Amygdala (tissue), 56 donors: ENCODE measurements around the gene DCAF6.

Experiments used
- DNase-seq, 56 donors: peaks; one replicate each; lab custom pipeline; 2025; lab: John Stamatoyannopoulos, UW

Gene DCAF6

DNA sequence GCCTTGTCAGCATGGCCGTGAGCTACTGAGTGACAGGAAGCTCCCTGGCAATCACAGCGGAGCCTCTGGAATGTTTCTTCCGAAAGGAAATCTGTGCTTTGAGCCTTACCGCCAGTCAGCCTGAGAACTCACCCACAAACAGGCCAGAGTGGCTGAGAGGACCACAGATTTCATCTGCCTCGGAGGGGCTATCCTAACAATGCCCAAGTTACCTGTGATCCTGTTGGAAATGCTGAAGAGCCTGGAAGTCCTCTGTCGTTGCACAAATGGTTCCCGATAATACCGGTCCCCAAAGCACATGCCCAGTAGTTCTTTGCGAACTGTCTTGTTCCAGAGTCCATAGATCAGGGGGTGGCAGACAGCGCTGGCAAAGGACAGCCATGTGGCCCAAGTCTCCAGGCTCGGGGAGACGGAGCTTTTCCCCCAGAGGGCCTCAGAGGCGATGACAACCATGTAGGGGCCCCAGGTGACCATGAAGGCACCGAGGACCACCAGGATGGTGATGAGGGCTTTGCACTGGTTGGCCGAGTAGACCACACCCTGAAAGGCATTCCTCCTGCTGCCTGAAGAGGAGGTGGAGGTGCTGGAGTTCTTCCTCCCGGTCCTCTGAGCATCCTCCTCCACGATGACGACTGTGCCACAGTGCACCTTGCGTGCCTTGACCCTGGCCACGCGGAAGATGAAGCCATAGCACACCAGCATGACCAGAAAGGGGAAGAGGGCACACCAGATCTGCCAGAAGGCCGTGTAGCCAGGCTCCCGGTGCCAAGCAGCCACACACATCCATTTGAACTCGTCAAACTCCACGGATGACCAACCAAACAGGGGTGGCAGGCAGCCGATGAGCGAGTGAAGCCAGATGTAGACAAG lies 160.0 kb downstream of the DCAF6 start:
- no peak for DNase-seq

- DNase-seq: no peak
Measured at GRCh38 chr1:168097921-168098528, 161.5 kb downstream of the DCAF6 start.

DNA sequence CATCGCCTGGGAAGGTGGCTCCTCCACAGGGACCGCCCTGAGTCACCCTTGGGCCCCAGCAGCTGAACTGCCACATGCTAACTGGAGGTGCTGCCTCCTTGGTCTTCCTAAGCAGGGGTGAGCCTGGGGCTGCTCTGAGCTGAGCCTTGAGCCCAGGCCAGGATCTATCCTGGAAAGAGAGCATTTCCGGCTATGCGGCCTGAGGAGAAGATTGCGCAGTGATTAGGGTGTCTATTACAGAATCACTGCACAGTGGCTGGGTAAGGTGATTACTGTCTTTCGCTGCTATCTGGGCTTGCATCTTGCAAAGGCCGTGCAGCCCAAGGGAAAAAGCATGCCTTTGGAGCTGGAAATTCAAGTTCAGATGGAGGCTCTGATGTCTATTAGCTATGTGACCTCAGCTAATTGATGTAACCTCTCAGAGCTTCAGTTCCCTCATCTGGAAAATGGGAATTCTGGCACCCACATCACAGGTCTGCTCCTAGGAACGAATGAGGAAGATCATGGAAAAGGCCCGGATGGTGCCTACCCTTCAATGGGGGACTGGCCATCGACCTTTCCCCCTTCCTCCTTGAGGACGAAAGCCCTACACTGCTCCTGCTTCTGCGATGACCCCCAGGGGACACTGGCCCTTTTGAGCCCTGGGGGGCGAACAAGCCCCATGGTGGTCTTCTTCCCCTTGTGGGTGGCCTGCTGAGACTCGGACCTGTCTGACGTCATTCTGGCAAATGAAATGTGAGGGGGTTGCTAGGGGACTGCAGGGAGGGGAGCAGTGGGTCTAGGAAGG lies 162.2 kb downstream of the DCAF6 start:
- no peak for DNase-seq

DNA sequence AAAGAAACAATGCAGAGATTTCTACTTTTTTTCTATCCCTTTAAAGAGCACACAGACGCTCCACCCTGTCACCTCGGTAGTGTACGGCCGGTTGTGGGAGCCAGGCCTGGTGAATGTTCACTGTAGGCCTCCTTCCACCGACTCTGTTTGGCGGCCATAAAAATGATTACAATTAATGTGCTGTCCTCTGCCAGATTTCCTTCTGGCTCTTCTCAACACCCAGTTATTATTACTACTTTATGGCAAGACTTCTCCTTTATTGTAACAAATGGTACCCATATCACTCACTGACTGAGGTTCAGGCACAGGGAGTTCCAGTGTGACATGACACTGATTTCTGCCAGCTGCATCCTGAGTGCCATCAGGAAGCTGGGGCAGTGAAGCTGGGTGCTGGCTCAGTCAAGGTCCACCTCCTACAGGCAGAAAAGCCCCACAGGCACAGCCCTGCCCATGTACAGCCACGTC lies 162.9 kb downstream of the DCAF6 start:
- DNase-seq: no peak

GRCh38 chr1:168100315-168101002 lies 164.0 kb downstream of the DCAF6 start:
- DNase-seq: no peak

GRCh38 chr1:168101336-168101735 lies 164.9 kb downstream of the DCAF6 start:
- no peak for DNase-seq

DNA sequence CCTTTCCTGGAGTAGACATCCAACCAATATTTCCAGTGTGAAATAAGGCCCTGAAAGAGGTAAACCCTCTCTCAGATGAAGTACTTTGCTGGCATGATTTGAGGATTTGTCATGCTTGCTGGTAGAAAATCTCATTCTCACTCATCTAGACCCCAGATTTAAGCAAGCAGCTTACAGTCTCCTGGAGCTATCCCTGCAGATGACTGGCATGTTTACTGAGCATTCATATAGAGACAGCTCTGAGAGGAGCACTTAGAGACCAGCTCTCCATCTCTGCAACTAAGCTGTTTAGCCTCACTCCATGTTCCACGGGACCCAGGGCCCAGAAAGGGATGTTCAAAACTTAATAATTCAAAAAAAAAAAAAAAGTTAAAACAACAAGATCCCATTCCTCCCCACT lies 166.0 kb downstream of the DCAF6 start:
- DNase-seq: no peak

DNA sequence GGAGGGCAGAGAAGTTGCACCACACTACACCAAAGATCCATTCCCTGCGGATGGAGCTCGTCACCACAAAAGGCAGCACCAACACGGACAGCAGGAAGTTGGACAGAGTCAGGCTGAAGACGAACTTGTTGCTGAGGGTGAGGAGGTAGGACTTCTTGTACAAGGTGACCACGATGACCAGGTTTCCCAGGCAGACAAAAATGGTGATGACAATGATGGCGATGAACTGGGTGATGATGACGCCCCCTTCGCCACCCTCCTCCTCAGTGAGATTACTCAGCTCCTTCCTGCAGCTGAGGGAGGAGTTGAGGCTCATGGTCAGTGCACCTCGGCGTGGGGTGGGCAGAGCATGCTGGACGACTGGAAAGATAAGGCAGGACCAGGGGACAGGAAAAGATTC lies 168.1 kb downstream of the DCAF6 start:
- DNase-seq: no peak

- no peak for DNase-seq
Measured at GRCh38 chr1:168105846-168106245, 169.4 kb downstream of the DCAF6 start.

GRCh38 chr1:168106274-168106673 lies 169.8 kb downstream of the DCAF6 start:
- DNase-seq: no peak

DNA sequence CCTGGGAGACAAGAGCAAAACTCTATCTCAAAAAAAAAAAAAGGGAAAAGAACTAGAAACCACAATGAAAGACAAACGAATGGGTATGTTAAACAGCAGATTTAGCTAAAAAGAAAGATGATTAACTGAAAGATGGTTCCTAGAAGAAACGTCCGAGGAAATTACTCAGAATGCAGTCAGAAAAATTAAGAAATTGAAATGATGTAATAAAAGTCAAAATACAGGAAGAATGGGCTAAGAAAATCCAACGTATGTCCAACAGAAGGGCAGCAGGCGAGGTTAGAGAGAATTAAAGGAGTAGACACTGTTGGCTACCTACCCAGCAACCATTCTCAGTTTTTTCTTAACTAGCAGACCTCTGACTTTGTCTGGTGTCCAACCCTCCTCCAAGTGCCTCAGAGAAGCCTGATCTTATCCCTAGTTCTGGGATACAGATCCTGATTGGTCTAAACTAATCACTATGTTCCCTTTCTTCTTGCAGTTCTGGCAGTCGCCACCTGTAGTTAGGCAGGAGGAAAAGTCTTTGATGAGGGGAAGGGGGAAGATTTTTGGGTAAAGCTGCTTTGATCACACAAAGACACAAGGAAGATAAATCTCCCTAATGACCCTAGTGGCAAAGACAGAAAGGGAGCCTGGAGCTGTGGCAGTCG lies 174.5 kb downstream of the DCAF6 start:
- no peak for DNase-seq

- peak in 8 of 56 donors; percentile 11 to 31 (median 23) for DNase-seq
Measured at GRCh38 chr1:168112673-168113305, 176.3 kb downstream of the DCAF6 start.

GRCh38 chr1:168114845-168115244 lies 178.4 kb downstream of the DCAF6 start:
- DNase-seq: no peak

GRCh38 chr1:168116327-168116799 lies 179.9 kb downstream of the DCAF6 start:
- no peak for DNase-seq

- no peak for DNase-seq
Measured at GRCh38 chr1:168119750-168120149, 183.3 kb downstream of the DCAF6 start.

DNA sequence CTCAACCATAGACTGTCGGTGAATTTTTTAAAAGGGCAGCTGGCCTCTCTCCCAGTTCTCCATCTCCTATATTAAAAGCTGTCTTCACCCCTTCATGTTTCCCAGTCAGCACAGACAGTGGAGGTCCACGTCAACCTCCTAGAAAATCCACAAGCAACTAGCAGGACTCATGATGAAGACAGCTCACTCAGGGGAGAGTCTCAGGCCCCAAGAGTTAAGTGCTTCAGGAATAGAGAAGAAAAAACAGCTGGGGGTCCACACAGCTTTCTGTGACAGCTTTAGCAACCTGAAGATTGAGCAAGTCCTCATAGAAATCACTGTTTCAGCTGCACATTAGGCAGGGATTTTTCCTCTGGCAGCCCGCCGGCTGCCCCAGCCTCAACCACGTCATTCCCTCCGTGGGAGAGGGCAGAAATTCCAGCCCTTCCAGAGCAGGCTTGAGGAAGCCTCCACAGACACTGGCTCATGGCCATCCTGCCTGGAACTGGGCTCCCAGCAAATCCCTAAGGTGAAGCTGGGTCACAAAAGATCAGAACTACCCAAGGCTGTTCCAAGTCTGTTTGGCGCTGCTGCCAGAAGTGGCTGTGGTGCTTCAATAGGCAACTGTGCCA lies 185.0 kb downstream of the DCAF6 start:
- DNase-seq: peak in 9 of 56 donors; percentile 14 to 49 (median 26)

GRCh38 chr1:168125051-168125450 lies 188.6 kb downstream of the DCAF6 start:
- no peak for DNase-seq
